Measurements from ENCODE around the gene RABL3.
A peak's percentile ranks its signal among the peaks of the same experiment; 100 is the strongest.
"Not testable (repeated sequence)": the region's sequence is repeated elsewhere in the genome, so short reads cannot be mapped to it uniquely, and the experiment has no call there.

RABL3 gene

DNA sequence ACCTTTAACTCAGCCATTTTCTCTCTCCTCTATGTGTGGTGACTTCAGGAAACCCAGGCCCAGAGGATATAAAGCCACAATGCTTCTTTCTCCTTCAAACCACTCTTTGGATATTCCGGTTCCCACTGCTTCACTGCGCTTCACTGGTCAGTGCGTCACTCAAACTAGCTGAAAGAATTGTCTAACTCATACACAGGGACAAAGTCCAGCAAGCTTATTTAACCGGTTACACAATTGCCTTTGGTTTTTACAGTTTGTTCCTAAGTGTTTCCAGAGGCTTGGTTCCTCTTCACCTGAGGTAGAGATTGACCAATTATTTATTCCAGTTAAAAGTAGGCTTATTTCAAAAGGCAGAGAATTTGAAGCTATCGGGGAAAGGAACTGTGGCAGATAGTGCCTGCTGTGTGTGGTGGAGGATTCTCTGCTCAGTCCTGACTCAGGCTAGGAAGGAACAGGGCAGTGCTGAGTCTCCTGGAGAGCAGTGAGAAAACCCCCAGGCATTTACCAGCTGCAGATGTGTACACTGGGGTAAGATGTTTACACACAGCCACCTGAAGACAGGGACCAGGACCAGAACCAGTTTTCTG, 60.1 kb downstream of the RABL3 start, which contains the start of gene HGD:
Gene HGD (minus strand): TSS at position 145 of the 587 bp plus-strand sequence. CDS start 128 bp downstream, at position 17.
- DNase-seq: no peak

DNA sequence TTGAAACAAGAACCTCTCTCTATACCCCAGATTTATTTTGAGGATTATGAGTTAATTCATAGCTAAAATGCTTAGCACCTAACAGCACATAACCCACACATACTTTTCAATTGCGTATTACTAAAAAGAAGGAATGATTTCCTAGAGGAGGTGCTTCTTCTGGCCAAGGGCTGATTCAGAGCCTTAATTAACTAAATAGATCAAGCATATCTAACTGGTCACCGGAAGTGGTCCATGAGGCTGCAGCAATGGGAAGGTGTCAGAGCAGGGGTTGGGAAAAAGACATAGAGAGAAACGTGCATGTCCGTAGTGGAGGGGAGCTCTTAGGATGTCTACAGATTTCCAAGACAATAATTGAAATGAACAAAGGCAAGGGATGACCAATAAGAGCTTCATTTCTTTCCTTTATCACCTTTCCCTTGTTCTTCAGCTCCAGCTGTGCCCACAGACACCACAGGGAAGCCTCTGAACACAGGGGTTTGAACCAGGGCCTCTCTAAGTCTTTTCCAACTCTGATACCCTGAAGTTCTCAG, 60.7 kb downstream of the RABL3 start:
- no peak for DNase-seq

DNA sequence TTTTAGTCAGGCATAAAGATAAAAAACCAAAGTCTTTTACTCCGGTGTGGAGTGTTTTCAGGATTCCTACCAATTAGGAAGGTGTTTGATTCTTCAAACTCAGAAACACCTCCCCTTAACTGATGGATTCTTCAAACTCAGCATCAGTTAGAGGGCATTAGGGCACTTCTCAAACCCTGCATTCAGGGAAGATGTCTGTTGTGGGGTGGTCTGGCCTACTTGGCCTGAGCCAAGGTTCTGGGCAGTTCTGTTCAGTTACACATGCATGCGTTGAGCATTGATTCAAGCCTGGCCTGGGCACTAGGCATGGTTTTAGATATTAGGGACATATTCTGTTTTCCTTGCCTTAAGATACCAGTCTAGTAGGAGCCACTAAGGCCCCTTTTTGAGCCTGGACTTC, 61.3 kb downstream of the RABL3 start:
- no peak for DNase-seq

DNA sequence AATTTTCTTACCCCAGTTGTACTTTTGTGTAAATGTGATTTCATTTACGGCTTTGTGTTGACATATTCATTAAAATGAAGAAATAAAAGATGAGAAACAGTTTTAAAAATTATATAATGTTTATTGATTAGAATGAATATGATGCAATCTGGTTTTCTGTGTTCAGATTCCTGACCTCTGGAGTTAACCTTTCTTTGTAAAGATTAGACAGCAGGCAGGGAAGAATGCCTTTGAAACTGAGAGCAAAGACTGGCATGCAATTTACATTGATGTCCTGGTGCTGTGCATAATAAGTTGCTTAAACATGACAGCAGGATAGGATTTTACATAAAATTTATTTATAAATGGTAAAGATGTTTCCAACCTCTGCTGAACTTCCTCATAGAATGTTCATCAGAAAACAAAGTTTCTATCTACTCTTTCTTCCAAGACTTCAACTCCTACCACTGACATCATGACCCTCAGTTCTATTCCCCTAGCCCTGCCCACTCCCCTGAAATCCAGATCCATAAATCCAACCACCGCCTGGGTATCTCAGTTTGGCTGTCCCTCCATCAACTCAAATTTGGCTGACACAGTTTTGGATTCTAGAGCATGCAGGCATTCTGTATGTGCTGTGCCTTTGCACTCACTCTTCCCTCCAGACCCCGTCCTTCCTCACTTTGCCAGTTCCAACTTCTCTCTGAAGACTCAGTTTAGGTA, 62.0 kb downstream of the RABL3 start:
- DNase-seq: no peak

DNA sequence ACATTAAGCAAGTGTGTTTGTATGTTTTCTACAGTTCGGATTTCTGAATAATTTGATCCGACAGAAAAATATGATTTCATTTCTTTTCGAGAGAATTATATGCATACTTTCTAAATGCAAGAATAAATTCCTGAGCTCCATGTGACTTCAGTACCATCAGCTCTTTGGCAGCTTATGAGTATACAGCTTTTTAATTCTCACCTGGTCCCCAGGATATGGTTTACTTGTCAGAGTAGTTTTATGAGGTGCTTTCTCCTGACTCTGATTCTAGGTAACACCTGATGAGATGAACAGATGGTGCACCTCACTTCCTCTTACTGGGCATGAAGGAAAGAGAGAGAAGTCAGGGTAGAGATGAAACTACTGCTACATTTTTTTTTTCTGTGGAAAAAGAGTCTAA, 63.3 kb downstream of the RABL3 start:
- DNase-seq: no peak

DNA sequence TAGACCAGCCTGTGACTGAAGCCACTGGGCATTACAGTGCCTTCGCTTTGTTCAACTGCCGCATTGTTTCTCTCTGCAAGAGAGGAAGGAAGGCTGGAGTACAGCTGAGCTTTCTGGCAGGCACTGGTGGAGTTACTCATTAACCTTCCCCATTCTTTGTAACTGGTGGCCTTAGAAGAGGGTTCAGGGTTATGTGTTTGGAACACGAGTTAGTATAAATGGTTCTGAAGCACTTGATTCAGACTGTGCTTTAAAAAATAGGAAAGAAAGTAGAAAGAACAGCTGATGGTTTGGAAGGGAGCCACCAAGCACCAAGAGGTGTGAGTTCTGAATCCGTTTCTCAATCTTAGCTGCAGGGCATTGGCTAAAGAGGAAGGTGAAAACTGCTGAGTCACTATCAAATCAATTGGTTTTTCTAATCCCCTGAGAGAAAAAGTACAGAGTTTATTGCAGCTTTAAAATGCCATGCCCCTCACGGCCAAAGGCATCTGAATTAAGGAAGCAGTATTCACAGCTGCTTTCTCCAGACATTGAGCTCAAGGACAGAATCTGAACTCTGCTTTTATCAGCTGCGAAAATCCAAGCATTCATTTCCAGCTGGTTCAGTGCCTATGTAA, 63.9 kb downstream of the RABL3 start:
- DNase-seq: no peak

DNA sequence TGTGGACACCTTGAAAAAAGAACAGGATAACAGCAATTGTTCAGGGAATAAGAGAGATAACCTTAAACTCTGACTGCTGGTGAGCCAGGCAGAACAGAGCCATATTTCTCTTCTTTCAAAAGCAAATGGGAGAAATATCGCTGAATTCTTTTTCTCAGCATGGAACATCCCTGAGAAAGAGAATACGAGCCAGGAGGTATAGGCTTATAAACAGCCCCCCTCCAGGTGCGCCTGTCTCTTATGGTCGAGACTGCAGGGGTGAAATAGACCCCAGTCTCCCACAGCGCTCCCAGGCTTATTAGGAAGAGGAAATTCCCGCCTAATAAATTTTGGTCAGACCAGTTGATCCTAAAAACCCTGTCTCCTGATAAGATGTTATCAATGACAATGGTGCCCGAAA, 65.1 kb downstream of the RABL3 start:
- DNase-seq: not testable (repeated sequence)

DNA sequence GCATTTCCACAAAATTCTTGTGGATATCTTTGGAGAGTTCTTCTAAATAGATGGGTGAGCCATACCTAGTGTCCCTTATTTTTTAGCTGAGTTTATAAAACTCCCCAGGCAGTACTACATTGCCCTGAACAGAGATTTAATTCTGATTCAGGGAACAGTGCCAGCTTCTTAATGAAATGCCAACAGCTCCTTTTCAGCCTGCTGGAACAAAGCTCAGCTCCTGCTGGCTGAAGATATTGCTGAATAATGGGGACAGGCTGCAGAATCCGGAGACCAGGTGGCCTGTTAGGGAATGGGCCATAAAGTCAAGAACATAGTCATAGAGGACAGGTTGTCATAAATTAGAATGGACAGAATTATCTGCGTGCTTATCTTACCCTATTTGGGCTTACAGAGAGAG, 69.2 kb downstream of the RABL3 start:
- DNase-seq: peak; percentile 30

DNA sequence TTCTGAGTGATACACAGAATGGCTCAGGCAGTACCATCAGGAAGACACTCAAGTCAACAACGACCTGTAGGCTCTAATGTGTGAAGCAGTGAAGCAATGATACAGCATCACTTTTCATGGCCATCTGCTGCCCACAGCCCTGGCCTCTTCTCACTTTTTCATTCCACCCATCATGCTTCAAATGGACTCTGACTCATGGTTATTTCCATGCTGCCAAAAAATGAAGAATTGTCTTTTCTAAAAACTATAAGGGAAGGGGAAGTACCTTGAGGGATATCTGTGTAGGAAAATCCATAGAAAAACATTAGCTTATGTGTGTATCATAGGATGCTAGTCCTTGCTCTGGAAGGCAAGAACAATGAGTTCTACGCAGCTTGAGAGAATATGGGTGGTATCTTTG, 71.7 kb downstream of the RABL3 start:
- no peak for DNase-seq

DNA sequence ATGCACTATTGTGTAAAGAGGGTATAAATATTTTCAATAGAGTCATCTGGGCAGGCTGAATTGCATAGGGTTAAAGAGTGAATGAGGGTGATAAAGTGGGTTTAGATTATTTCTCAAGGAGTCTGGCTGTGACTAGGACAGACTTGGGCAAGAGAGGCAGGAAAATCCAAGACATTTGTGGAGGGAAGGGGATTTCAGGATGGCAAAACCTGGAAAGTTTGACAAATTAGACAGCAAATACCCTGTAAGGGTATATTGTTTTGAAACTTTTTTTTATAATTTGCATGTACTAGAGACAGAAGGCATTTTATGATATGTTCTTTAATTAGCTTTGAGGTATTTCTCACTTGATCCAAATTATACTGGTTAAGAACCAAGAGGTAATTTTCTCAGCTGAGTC, 77.4 kb downstream of the RABL3 start:
- no peak for DNase-seq

DNA sequence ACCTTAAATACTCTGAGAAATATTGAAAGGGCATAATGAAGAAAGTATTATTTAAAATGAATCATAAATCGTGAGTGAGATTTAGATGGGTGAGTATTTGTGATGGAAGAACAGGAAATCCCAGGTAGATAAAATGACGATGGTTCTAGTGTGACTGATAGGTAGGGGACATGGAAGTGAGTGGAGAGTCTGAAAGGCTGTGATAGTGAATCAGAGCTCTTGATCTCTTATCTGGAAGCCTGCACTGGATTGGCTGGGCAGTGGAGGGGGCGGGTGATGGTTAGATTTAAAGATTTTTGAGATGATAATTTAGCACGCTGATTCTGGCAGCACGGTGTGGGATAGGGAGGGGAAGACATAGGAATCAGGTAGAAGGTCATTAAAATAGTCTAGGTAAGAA, 80.4 kb downstream of the RABL3 start:
- no peak for DNase-seq

DNA sequence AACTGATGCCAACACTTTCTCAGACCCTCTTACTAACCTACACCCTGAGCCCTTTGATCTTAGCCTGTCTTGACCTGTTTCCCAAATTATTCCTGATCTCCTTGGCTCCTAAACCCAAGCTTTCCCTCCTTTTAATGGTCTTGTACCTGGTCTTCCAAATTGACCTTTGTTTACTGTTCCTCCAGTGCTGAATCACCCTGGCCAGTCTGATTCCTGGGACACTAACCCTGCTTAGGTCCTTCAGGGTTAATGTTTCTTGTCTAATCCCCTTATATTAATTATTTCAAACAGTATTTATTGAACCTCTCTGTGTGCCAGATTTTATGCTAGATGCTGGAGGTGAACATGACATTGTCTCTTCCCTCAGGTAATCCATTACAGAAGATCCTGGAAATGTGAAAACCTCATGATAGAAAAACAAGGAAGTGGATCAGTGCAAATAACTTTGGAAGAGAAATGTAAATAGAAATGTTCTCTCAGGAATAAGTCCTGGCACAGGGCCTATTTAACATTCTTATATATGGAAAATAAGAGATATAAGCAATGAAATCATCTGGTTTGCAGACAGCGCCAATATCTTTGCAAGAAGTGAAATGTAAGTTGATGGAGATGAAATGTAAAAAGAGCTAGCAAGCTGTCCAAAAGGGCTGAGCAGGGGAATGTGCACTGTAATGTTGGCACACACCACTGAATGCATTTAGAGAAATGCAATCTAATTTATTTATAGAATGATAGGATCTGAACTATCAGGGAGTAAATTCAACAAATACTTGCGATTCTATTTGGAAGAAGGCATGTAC, 81.0 kb downstream of the RABL3 start:
- DNase-seq: no peak

DNA sequence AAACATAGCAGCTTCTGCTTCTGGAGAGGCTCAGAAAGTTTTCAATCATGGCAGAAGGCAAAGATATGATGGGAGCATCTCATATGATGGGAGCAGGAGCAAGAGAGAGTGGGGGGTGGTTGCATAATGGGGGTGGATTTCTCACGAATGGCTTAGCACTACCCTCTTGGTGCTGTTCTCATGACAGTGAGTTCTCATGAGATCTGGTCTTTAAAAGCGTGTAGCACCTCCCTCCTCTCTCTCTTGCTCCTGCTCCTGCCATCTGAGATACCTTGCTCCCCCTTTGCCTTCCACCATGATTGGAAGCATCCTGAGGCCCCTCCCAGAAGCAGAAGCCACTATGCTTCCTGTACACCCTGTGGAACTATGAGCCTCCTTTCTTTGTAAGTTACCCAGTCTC, 82.5 kb downstream of the RABL3 start:
- no peak for DNase-seq

DNA sequence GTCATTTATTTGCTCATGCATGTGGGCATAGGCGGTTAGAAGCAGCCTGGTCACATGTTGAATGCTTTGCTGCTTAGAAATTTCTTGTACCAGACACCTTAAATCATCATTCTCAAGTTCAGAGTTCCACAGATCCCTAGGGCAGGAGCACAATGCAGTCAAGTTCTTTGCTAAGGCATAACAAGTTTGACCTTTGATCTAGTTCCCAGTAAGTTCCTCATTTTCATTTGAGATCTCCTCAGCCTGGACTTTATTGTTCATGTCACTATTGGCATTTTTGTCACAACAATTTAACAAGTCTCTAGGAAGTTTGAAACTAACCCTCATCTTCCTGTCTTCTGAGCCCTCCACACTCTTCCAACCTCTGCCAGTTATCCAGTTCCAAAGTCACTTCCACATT, 83.0 kb downstream of the RABL3 start:
- DNase-seq: no peak

DNA sequence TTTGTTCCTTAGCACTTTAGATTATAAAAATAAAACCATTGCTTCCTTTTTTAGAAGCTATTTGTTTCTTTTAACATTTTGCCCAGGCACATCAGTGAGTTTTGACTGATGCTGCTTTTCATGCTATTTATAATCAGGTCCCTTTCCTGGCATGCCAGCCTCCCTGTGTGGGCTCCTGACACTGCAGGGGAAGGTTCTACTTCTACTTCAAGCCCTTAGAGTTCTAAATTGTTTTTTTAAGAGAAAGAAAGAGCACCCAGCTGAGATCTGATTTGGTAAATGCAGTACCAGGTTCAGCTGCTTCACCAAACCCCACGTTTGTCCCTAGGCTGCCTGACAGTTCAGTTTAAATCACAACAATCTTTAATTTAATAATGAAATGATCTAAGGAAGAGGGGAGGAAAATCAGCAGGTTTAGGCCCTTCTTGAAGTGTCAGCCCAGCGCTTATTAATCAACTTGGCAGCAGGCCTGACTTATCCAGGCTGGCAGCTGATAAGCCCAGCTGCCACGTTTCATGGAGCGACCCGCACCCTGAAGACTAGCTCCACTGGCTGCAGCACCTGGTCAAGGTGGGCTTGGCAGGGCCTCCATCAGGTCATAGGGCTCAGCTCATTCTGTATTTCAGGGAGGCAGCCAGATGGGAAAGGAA, 89.3 kb downstream of the RABL3 start:
- no peak for DNase-seq

DNA sequence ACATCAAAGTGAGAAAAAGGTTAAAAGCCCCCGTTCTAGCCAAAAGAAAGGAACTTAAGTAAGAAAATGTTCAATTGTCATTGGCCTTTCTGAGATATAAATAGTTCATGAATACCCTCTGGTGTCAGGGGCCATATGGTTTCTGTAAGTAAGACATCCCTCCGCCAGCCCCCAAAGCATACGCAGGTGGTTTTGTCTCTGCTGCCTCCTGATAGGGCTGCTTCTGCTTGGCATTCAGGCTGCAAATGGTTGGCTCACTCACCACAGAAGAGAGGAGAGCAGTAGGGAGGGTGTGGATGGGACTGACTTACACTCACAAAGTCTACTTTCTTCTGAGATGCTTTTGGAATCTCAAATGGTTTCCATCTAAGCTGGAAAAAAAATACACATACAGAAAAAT, 90.0 kb downstream of the RABL3 start:
- no peak for DNase-seq

DNA sequence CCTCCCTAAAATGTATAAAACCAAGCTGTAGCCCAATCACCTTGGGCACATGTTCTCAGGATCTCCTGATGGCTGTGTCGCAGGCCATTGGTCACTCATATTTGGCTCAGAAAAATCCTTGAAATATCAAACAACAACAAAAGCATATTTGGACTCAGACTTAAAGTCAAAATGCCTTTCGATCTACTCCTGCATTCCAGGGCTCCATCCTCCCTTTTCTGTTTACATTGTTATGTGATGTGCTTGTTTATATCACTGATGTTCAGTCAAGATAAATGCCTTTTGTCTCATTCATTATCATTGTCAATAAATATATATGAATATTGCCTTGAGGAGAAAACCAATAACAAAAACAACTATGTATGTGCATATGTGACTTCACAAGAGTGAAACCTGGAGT, 92.0 kb downstream of the RABL3 start:
- DNase-seq: no peak

DNA sequence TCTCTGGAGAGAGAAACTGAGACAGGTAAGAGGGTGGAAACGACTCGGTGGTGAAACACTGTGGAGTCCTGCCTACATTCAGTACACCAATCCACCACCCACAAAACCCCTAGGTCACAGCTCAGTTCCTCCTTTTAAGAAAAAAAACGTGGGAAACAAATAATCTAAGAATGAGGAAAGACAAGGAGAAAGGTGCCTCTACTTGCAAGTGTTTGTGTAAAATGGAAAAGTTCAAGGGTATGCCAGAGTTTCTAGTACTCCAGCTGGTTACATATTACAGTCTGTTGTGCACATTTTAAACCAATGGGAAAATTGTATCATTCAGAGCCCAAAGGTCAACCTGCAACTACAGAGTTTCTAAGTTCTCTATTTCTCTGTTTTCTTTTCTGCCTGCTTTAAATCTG, 92.5 kb downstream of the RABL3 start:
- DNase-seq: no peak

DNA sequence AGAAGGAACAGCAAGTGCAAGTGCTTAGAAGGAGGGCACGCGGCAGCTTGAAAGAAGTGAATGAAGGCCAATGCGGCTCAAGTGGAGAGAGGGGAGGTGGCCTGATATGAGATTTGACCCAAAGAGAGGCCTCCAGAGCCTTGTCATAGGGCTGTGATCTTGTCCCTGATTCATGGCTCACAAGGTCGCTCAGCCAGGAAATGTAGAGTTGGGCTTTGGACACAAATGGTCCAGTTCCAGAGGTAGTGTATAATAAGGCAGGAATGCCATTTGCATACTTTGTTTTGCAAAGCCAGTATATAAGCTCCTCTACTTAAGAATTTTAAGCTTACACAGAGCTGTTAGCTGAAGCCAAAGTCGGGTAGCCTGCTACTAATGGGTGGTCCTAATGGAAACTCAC, 94.0 kb downstream of the RABL3 start:
- DNase-seq: no peak

DNA sequence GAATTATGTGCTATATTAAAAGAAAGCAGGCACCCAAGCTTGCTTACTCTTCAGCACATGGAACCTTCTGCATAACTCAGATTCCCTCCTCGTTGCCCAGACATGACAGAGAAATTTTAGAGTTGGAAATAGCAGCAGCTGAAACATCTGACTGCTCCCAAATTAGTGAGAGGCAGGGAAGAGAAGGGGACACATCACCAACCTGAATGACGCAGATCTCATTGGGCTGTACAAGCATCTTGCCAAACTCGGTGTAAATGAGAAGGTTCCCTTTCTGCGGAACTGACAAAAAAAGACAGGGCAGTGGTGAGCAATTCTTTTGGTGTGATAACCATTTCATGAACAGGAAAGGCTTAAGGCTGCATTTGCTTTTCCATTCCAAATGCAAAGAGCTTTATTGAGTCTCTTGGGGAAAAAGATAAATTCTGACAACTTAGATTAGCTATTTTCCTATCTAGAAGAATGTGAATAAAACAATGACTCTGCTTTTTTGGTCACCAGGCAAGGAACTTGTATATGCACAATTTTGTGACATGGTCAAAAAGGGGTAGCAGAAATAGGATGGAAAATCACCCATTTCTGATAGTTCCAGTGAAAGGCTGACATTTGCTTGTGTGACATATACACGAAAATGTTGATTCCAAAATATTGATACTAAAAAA, 95.4 kb downstream of the RABL3 start:
- no peak for DNase-seq

DNA sequence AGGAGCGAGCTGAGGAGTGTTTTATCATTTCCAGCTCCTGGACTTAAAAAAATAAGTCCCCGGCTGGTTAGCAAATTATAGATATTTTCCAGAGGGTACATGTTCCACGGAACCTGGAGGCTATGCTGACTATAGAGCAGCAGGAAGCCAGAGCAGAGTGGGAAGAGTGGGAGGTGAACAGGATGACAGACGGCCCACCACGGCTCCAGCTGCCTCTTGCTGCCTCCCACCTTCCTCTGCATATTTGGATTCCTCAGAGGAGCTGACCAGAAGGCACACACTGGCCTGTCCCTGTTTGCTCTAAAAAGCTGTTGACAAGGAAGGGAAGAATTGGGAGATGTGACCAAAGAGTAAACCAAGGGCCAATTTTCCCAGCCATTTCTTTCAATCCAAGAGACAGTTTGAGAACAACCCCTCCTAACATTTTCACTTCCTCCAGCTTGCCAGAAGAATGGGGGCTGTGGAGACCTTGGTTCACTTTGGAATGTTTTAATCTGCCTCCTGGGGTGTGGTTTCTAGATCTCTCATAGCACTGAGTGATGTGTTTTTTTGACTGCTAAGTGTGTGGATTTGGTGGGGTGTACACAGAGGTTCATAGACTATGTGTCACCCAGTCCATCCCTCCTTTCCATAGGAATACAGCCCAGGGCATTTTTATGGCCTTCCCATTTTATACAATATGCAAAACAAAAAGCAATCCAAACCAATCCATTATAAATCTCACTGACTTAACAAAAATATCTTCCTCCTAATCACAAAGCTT, 97.1 kb downstream of the RABL3 start:
- no peak for DNase-seq
